Measurements from ENCODE around the gene ATXN10.

DNA sequence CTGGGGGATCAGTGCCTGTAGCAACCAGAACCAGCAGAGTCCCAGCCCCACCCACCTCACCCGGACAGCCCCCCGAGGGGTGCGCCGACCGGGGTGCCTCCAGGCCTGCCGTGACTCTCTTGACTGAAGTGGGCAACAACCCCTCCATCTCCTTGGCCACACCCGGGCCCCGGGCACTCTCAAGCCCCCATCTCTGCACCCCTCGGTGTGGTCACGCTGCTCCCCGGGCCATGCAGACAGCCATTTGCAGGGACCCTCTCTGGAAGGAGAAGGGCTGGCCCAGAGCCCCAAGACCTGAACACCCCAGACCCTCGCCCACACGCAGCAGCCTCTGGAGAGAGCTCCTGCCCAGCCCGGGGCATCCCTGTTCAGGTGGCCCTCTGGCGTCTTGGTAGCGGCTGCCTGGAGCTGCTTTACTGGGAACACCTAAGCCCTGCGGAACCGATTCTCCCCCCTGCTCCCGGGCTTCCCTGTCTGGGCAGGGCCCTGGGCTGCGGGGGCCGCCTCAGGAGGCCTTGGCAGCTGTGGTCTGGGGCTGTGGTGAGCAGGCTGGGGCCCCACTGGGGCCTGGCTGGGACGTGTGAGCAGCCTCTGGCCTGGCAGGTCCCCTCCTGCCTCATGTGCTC, 220.5 kb downstream of the ATXN10 start:
- TF ChIP-seq LEF1 (IDR thresholded peaks at IDR 0.05; ENCODE audit: borderline replicate concordance) = no peak
- no peak for TF ChIP-seq FOXK2 (IDR thresholded peaks at IDR 0.05)
- TF ChIP-seq SUZ12 (IDR thresholded peaks at IDR 0.05) = no peak
- no peak for TF ChIP-seq ARNT (IDR thresholded peaks at IDR 0.05)
- TF ChIP-seq NFRKB (IDR thresholded peaks at IDR 0.05) = no peak
- TF ChIP-seq ELF4 (IDR thresholded peaks at IDR 0.05) = no peak
- TF ChIP-seq SP1 (IDR thresholded peaks at IDR 0.05) = no peak
- TF ChIP-seq ZNF384 (IDR thresholded peaks at IDR 0.05) = no peak
- no peak for TF ChIP-seq TARDBP (IDR thresholded peaks at IDR 0.05)
- no peak for TF ChIP-seq BHLHE40 (IDR thresholded peaks at IDR 0.05; ENCODE audit: borderline replicate concordance)
- TF ChIP-seq FOXM1 (IDR thresholded peaks at IDR 0.05; ENCODE audit: borderline replicate concordance) = no peak
- TF ChIP-seq CTBP1 (IDR thresholded peaks at IDR 0.05; ENCODE audit: borderline replicate concordance) = no peak
- no peak for TF ChIP-seq FOXA1 (IDR thresholded peaks at IDR 0.05)
